Mucosa of stomach (tissue), 1 donor: ENCODE results near the gene CLDN12.
A peak's percentile ranks its signal among the peaks of the same experiment; 100 is the strongest.
"Not testable (repeated sequence)": the region's sequence is repeated elsewhere in the genome, so short reads cannot be mapped to it uniquely, and the experiment has no call there.

Experiments
- H3K27me3 ChIP-seq: one replicate; pipeline ENCODE4 v1.7.0; 2013; ENCODE audit warnings: mild to moderate bottlenecking, low read length; ENCODE audit not compliant: control insufficient read depth, insufficient read depth
- H3K36me3 ChIP-seq: one replicate; pipeline ENCODE4 v1.7.0; 2013; ENCODE audit warnings: low read length; ENCODE audit not compliant: control insufficient read depth, insufficient read depth
- H3K4me1 ChIP-seq: one replicate; pipeline ENCODE4 v1.7.0; 2013; ENCODE audit warnings: mild to moderate bottlenecking, low read length; ENCODE audit not compliant: control insufficient read depth, insufficient read depth
- H3K4me3 ChIP-seq: one replicate; pipeline ENCODE4 v1.7.0; 2013; ENCODE audit warnings: low read length
- H3K9ac ChIP-seq: one replicate; pipeline ENCODE4 v1.7.0; 2013; ENCODE audit warnings: mild to moderate bottlenecking, low read length, moderate library complexity
- H3K9me3 ChIP-seq: one replicate; pipeline ENCODE4 v1.7.0; 2013; ENCODE audit warnings: mild to moderate bottlenecking, low read length, moderate library complexity; ENCODE audit not compliant: control insufficient read depth
- donor health status: Pancreatic carcinoma.

Gene CLDN12

GRCh38 chr7:90446137-90446899, 43.1 kb downstream of the CLDN12 start:
- Histone ChIP-seq H3K27me3 (no peaks in the 10 kb centered on the region), H3K9ac (no peak overlapping the region), H3K9me3 (no peaks in the 10 kb centered on the region), H3K4me1 (no peaks in the 10 kb centered on the region), H3K4me3 (no peak overlapping the region), H3K36me3 (no peaks in the 10 kb centered on the region)

- no peaks in the 10 kb centered on the region for H3K27me3 ChIP-seq
- H3K4me3 ChIP-seq: no peak overlapping the region
- no peaks in the 10 kb centered on the region for H3K9me3 ChIP-seq
- no peaks in the 10 kb centered on the region for H3K4me1 ChIP-seq
- H3K36me3 ChIP-seq: no peaks in the 10 kb centered on the region
- H3K9ac ChIP-seq: no peak overlapping the region
These were observed 50.1 kb downstream of the CLDN12 start for GRCh38 chr7:90453259-90453891.

DNA sequence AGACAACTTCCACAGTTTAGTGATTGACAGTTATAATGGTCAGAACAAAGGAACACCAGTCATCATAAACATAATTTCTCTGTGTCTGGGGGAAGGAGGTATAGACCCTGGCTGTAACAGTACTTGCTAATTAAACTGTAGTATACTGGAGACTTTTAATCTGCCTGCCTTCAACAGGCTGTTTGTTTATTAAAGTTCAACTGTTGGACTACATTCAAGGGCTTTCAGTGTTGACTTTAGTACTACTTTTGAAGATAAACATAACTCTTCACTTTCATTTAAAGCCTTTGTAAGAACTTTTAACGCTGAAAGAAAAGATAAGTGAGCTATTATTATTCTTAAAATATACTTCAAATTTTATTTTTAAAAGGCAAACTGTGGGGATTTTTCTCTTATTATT, 50.7 kb downstream of the CLDN12 start:
- Histone ChIP-seq H3K36me3 (no peaks in the 10 kb centered on the region), H3K9me3 (no peaks in the 10 kb centered on the region), H3K4me1 (no peaks in the 10 kb centered on the region), H3K27me3 (no peaks in the 10 kb centered on the region), H3K9ac (no peak overlapping the region), H3K4me3 (no peak overlapping the region)

DNA sequence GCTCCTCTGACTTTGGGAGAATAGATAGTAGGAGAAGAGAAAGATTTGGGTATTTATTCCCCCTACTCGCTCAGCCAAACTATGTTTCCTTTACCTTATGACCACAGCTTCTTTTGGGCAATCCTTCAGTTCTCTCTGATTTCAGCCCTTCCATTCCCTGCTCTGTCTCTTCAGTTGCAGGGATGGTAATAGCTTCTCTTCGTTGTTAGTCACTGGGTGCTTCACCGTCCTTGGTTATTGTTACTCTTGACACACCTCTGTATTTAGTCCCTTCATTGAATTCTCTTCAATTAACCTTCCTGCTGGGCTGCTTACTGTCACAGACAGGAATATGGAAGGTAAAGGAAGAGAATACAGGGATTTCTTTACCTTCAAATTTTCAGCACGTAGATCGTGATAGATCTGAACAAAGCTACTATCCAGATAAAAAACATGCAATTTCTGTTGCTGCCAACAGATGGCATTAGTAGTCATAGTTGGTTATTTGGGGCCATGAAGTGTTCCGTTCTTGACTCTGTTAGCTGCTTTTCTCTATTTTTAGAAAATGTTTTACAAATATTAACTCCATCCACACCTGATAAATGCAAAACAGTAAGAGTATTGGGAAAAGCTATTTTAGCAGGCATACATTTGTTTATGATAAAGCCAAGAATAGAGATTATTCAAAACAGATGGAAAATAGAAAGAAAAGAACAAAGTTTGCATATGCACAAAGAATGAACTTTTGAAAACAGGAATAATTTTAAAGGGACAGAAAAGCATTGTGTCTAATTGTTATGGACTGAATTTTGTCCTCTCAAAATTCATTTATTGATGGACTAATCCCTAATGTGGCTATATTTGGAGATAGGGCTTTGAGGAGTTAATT, 52.1 kb downstream of the CLDN12 start:
- H3K9me3 ChIP-seq: no peaks in the 10 kb centered on the region
- H3K36me3 ChIP-seq: no peaks in the 10 kb centered on the region
- no peaks in the 10 kb centered on the region for H3K4me1 ChIP-seq
- H3K9ac ChIP-seq: no peak overlapping the region
- H3K27me3 ChIP-seq: no peaks in the 10 kb centered on the region
- no peak overlapping the region for H3K4me3 ChIP-seq

DNA sequence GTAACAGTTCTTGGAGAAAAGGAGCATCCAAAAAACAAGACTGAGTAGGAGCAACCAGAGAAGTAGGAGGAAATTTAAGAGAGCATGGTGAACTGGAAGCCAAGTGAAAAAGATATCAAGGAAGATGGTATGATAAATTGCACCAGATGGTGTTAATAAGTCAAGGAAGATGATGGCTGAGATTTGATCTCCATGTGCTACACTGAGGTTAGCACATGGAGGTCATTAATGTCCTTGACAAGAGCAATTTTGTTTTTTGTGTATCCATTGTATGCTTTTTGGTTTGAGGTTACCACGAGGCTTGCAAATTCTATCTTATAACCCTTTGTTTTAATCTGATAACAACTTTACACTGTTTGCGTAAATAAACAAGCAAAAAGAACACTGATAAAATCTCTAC, 54.8 kb downstream of the CLDN12 start:
- no peaks in the 10 kb centered on the region for H3K9me3 ChIP-seq
- peaks cover 8% of the 10 kb centered on the region for H3K4me1 ChIP-seq
- no peak overlapping the region for H3K9ac ChIP-seq
- H3K4me3 ChIP-seq: no peak overlapping the region
- no peaks in the 10 kb centered on the region for H3K27me3 ChIP-seq
- H3K36me3 ChIP-seq: no peaks in the 10 kb centered on the region

DNA sequence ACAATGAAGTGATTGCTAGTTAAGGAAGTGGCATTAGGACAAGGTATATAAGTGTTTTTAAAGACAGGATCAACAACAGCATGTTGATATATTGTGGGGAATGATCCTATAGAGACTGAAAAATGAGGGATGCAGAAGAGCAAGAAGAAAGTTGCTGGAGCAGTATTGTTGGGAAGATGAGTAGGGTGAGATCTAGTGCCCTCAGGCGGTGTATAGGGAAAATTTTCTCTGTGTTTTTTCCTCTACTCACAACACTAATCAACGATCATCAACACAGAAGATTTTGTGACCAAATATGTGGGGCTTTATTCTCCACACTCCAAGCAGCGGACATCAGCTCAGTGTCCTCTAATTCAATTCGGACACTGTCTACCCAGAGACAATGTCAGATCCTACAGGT, 56.6 kb downstream of the CLDN12 start:
- no peaks in the 10 kb centered on the region for H3K27me3 ChIP-seq
- no peak overlapping the region for H3K9ac ChIP-seq
- H3K4me1 ChIP-seq: peaks cover 8% of the 10 kb centered on the region

DNA sequence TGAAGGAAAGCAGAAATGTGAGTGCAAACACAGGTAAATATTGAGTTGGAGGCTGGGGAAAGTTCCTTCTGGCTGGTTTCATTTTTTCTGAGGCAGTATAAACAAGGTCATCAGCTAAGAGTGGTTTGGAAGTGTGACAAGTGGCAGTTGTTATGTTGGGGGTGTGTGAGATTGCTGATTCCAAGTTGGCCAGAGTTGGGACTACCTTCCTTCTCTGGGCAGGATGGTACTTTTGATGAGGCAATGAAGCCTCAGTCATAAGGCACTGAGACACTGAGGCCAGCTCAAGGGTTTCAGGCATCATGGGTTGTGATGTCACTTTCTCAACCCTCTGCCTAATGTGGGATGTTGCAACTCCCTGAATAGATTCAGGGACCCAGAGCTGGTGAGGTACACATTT, 58.0 kb downstream of the CLDN12 start:
- no peaks in the 10 kb centered on the region for H3K27me3 ChIP-seq
- H3K9ac ChIP-seq: no peak overlapping the region
- no peaks in the 10 kb centered on the region for H3K9me3 ChIP-seq
- no peaks in the 10 kb centered on the region for H3K36me3 ChIP-seq
- H3K4me1 ChIP-seq: peaks cover 8% of the 10 kb centered on the region
- no peak overlapping the region for H3K4me3 ChIP-seq

More for the DNA sequence above, 56.6 kb downstream of the CLDN12 start:
- Histone ChIP-seq H3K4me3 (no peak overlapping the region), H3K36me3 (no peaks in the 10 kb centered on the region), H3K9me3 (no peaks in the 10 kb centered on the region)

DNA sequence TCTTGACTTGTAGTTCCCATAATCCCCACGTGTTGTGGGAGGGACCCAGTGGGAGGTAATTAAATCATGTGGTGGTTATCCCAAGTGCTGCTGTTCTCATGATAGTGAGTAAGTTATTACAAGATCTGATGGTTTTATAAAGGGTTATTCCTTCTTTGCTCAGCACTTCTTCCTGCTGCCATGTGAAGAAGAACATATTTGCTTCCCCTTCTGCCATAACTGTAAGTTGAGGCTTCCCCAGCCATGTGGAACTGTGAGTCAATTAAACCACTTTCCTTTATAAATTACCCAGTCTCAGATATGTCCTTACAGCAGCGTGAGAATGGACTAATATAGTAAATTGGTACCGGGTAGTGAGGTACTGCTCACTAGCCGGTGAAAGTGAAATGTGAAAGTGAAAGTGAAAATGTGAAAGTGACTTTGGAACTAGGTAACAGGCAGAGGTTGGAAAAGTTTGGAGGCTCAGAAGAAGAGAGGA, 59.9 kb downstream of the CLDN12 start:
- not testable (repeated sequence) for H3K4me1 ChIP-seq, H3K9me3 ChIP-seq, H3K36me3 ChIP-seq, H3K27me3 ChIP-seq
- H3K9ac ChIP-seq: peak overlapping the region; percentile 58
- peak overlapping the region; percentile 44 for H3K4me3 ChIP-seq
